Parathyroid adenoma (tissue), 2 donors: ENCODE measurements around the gene GLIS1.

Experiments
- H2AFZ ChIP-seq: fragments of 300-600 bp; sonication (generic); one replicate; pipeline ENCODE4 v1.7.0; 2017; ENCODE audit warnings: antibody characterized with exemption, mild to moderate bottlenecking
- H3K27ac ChIP-seq: fragments of 300-600 bp; sonication (generic); one replicate; pipeline ENCODE4 v1.7.0; 2017
- H3K27me3 ChIP-seq: fragments of 300-600 bp; sonication (generic); one replicate; pipeline ENCODE4 v1.7.0; 2017; ENCODE audit warnings: low read length; ENCODE audit not compliant: control insufficient read depth, insufficient read depth
- H3K36me3 ChIP-seq: fragments of 300-600 bp; sonication (generic); one replicate; pipeline ENCODE4 v1.7.0; 2017; ENCODE audit warnings: low read length; ENCODE audit not compliant: control insufficient read depth, insufficient read depth
- H3K4me1 ChIP-seq: fragments of 300-600 bp; sonication (generic); one replicate; pipeline ENCODE4 v1.7.0; 2017; ENCODE audit warnings: control low read depth
- H3K4me2 ChIP-seq: fragments of 300-600 bp; sonication (generic); one replicate; pipeline ENCODE4 v1.7.0; 2017; ENCODE audit warnings: low read length
- H3K4me3 ChIP-seq: fragments of 300-600 bp; sonication (generic); one replicate; pipeline ENCODE4 v1.7.0; 2017; ENCODE audit warnings: low read depth, low read length
- H3K79me2 ChIP-seq: fragments of 300-600 bp; sonication (generic); one replicate; pipeline ENCODE4 v1.7.0; 2017; ENCODE audit warnings: control low read depth
- H3K9ac ChIP-seq: fragments of 300-600 bp; sonication (generic); one replicate; pipeline ENCODE4 v1.7.0; 2017; ENCODE audit warnings: mild to moderate bottlenecking
- H3K9me3 ChIP-seq: fragments of 300-600 bp; sonication (generic); one replicate; pipeline ENCODE4 v1.7.0; 2017; ENCODE audit warnings: low read length; ENCODE audit not compliant: control insufficient read depth
- TF ChIP-seq, protein P1 (sequence below): fragments of 300-600 bp; sonication (generic); IDR thresholded peaks from one replicate; pipeline ENCODE4 v1.7.0; 2017; ENCODE audit warnings: antibody characterized with exemption, mild to moderate bottlenecking
- donor health status: primary hyperparathyroidism.

GLIS1 gene

DNA sequence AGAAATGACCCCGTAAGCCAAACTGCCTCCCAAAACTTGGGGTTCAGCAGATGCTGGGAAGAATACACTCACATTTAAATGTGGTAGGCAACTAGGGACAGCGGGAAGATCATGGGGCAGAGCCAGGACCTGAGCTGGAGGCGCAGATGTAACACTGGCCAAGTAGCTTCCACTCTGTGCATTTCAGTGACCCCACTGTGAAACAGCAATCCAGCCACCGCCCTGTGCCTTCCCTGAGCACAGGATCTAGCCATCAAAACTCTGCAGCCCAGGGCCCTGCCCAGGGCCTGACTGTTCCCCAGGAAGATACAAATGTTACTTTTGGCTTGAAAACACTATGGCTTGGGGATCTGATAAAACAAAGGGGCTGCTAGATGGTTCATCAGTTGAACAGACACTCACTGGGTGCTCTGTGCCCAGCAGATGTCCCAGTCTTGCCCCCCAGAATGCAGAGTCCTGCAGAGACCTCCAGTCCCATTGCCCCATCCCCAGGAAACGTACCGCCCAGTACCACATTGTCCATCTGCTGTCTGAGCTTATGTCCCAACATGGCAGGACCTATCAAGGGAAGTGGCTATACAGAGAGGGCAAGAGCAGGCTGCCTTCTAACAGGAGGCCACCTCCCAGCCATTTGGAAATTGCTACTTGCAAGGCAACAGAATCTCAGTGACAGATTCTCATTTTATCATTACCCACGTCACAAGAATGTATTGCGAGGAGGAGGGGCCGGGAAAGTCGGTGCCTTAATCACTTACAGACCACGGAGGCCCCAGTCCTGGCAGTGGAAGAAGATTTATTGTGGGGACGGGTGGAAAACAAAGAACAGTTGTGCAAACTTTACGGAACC is 155.7 kb downstream of the GLIS1 start:
- H3K9me3 ChIP-seq: no peaks in the 10 kb centered on the region
- H3K4me2 ChIP-seq: no peak overlapping the region
- H3K9ac ChIP-seq: no peak overlapping the region
- no peaks in the 10 kb centered on the region for H3K4me1 ChIP-seq
- H3K27me3 ChIP-seq: no peaks in the 10 kb centered on the region
- TF ChIP-seq, protein P1, sequence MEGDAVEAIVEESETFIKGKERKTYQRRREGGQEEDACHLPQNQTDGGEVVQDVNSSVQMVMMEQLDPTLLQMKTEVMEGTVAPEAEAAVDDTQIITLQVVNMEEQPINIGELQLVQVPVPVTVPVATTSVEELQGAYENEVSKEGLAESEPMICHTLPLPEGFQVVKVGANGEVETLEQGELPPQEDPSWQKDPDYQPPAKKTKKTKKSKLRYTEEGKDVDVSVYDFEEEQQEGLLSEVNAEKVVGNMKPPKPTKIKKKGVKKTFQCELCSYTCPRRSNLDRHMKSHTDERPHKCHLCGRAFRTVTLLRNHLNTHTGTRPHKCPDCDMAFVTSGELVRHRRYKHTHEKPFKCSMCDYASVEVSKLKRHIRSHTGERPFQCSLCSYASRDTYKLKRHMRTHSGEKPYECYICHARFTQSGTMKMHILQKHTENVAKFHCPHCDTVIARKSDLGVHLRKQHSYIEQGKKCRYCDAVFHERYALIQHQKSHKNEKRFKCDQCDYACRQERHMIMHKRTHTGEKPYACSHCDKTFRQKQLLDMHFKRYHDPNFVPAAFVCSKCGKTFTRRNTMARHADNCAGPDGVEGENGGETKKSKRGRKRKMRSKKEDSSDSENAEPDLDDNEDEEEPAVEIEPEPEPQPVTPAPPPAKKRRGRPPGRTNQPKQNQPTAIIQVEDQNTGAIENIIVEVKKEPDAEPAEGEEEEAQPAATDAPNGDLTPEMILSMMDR: no peak
- no peak overlapping the region for H3K27ac ChIP-seq
- H3K79me2 ChIP-seq: no peaks in the 10 kb centered on the region
- H3K4me3 ChIP-seq: no peak overlapping the region
- no peak overlapping the region for H2AFZ ChIP-seq
- no peaks in the 10 kb centered on the region for H3K36me3 ChIP-seq

DNA sequence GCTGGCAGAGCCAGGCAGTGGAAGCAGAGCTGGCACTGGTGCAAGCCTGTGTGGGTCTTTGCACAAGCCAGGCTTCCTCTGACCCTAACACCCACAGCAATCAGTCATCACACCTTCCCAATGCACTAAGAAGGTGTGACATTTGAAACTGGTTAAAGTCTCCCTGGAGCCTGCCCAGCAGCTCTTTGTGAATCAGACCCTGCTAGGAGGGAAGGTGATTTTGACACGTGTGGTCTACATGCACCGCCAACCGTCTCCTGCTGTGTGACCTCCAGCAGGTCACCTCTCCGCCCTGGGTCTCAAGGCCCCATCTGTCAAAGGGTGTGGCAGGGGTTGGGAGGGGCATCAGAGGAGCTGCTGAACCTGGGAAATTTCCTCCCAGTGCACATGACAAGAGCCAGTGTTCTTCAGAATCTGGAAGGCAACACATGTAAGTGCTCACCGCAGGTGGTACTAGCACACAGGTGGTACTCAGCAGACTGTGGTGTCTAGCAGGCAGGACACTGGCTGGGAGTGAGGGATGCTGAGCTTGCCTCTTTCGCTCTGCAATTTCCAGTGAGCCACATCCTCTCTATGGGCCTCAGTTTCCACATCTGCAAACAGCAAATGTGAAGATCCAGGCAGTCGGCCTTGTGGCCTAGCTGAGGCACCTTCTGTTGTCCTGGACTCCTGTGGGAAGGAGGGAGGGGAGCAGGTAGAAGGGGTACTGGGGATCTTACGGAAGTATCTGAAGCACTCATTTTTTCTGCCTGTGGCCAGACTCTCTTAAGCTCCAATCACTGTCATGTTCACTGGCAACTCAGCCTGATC is 156.5 kb downstream of the GLIS1 start:
- no peaks in the 10 kb centered on the region for H3K27me3 ChIP-seq
- no peaks in the 10 kb centered on the region for H3K79me2 ChIP-seq
- H3K27ac ChIP-seq: no peak overlapping the region
- no peaks in the 10 kb centered on the region for H3K4me1 ChIP-seq
- H3K4me2 ChIP-seq: no peak overlapping the region
- TF ChIP-seq, protein P1: no peak
- H3K9me3 ChIP-seq: no peaks in the 10 kb centered on the region
- H3K36me3 ChIP-seq: no peaks in the 10 kb centered on the region
- H3K4me3 ChIP-seq: no peak overlapping the region
- H3K9ac ChIP-seq: no peak overlapping the region
- H2AFZ ChIP-seq: no peak overlapping the region

DNA sequence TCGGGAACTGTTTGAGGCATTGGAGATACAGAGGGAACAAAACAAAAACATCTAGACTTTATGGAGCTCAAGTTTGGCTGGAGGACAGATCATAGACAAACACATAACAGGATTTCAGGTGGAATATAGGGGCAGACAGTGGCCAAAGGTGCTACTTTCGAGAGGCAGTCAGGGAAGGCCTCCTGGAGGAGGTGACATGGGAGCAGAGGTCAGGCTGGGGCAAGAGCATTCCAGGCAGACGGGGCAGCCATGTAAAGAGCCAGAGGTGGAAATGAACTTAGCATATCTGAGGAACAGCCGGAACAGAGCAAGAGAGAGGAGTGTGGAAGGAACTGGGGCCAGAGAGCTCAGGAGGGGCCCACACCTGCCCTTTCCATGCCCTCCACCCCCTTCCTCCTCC is 157.5 kb downstream of the GLIS1 start:
- H3K4me3 ChIP-seq: no peak overlapping the region
- H3K4me1 ChIP-seq: no peaks in the 10 kb centered on the region
- no peaks in the 10 kb centered on the region for H3K36me3 ChIP-seq
- H3K9ac ChIP-seq: no peak overlapping the region
- H3K27me3 ChIP-seq: no peaks in the 10 kb centered on the region
- no peaks in the 10 kb centered on the region for H3K9me3 ChIP-seq
- H2AFZ ChIP-seq: no peak overlapping the region
- H3K27ac ChIP-seq: no peak overlapping the region
- no peaks in the 10 kb centered on the region for H3K79me2 ChIP-seq
- no peak overlapping the region for H3K4me2 ChIP-seq
- TF ChIP-seq, protein P1: no peak

DNA sequence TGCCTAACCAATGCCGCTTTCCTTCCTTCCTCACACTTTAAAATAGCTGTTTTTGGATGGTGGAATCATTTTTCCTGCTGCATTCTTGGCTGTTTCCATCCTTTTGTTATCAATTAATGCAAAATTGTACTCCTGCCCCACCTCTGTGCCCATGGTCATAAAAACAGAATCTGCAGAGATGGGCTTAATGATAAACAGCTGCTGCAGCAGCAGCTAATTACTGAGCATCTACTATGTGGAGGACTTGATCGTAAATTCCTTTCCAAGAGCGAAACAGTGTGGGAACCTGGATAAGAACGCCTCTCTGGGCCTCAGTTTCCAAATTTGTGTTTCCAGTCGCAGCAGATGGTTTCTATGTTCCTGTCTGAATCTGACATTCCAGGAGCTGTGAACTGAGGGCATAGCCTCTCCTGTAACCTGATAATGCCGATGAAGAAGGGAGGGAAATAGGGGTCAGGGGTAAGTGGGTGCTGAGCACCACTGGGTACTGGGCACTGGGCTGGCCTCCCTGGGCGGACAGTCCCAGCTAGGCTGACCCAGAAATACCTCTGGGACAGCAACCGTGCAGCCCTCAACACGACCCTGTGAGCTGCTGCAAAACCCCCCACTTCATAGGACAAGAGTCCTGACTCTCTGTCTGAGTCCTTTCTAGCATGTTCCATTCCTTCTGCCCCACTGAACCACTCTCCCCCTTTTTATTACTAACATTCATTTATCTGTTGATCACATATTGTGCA is 158.1 kb downstream of the GLIS1 start:
- H3K4me1 ChIP-seq: no peaks in the 10 kb centered on the region
- no peaks in the 10 kb centered on the region for H3K79me2 ChIP-seq
- no peak overlapping the region for H2AFZ ChIP-seq
- no peak overlapping the region for H3K9ac ChIP-seq
- H3K9me3 ChIP-seq: no peaks in the 10 kb centered on the region
- H3K27me3 ChIP-seq: no peaks in the 10 kb centered on the region
- no peak overlapping the region for H3K27ac ChIP-seq
- no peak overlapping the region for H3K4me3 ChIP-seq
- H3K4me2 ChIP-seq: no peak overlapping the region
- no peaks in the 10 kb centered on the region for H3K36me3 ChIP-seq
- TF ChIP-seq, protein P1: no peak
